ENCODE data around the gene ATXN7L3. TPM values are rescaled to one million over a fixed set of nuclear protein-coding genes. Genes with fewer than 3 reads are reported as not detected.

The ATXN7L3 gene
- total and polyA plus RNA-seq, 9 of the 15 experiments (the other 6 are each of a cell fraction or from before 2014, with no cell fraction given), result 0.62 to 66.1 (median 33.2) TPM

DNA sequence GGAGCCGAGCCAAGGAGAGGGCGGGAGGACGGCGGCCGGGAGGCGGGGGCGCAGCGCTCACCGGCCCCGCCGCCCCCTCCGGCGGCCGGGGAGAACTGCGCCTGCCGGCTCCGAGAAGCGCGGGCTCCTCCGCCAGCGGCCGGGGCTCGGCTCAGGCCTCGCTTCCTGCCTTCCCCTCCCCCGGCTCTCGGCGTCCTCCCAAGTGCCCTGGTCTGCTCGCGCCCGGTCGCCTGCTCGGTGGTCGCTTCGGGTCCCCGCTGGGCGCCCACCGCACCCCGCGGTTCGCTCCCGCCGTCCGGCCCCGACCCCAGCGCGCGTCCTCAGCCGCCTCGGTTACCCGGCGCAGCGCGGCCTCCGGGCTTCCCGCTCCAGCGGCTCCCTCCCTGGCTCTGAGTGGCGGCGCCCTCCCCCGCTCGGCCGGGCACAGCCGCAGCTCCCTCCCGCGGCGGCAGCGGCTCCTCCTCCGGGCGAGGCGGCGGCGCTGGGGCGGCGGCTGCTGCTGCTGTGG, 19.5 kb upstream of the ATXN7L3 start (continued):
- TF ChIP-seq, protein P1, sequence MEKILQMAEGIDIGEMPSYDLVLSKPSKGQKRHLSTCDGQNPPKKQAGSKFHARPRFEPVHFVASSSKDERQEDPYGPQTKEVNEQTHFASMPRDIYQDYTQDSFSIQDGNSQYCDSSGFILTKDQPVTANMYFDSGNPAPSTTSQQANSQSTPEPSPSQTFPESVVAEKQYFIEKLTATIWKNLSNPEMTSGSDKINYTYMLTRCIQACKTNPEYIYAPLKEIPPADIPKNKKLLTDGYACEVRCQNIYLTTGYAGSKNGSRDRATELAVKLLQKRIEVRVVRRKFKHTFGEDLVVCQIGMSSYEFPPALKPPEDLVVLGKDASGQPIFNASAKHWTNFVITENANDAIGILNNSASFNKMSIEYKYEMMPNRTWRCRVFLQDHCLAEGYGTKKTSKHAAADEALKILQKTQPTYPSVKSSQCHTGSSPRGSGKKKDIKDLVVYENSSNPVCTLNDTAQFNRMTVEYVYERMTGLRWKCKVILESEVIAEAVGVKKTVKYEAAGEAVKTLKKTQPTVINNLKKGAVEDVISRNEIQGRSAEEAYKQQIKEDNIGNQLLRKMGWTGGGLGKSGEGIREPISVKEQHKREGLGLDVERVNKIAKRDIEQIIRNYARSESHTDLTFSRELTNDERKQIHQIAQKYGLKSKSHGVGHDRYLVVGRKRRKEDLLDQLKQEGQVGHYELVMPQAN (IDR thresholded peaks at IDR 0.05; ENCODE audit: borderline replicate concordance), result no peak
- no peak for TF ChIP-seq ZNF239 (CRISPR knock-in tag; IDR thresholded peaks at IDR 0.05)
- TF ChIP-seq HMG20A (CRISPR knock-in tag; conservative IDR thresholded peaks at IDR 0.05), result no peak
- TF ChIP-seq, protein P2, sequence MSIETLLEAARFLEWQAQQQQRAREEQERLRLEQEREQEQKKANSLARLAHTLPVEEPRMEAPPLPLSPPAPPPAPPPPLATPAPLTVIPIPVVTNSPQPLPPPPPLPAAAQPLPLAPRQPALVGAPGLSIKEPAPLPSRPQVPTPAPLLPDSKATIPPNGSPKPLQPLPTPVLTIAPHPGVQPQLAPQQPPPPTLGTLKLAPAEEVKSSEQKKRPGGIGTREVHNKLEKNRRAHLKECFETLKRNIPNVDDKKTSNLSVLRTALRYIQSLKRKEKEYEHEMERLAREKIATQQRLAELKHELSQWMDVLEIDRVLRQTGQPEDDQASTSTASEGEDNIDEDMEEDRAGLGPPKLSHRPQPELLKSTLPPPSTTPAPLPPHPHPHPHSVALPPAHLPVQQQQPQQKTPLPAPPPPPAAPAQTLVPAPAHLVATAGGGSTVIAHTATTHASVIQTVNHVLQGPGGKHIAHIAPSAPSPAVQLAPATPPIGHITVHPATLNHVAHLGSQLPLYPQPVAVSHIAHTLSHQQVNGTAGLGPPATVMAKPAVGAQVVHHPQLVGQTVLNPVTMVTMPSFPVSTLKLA (conservative IDR thresholded peaks at IDR 0.05), result no peak
- no peak for TF ChIP-seq ZNF695 (CRISPR knock-in tag; IDR thresholded peaks at IDR 0.05)
- peak; percentile 66 for TF ChIP-seq KDM5B (IDR thresholded peaks at IDR 0.05; ENCODE audit: insufficient replicate concordance, low read depth, low read length)
- TF ChIP-seq CHD1 (IDR thresholded peaks at IDR 0.05; ENCODE audit: low read length), result peak; percentile 97
- no peak for TF ChIP-seq ZNF707 (CRISPR knock-in tag; conservative IDR thresholded peaks at IDR 0.05)
- no peak for TF ChIP-seq NCOA4 (IDR thresholded peaks at IDR 0.05; ENCODE audit: partially characterized antibody)
- 0 out of 4 replicates have a peak, but pooled peaks of 1 of the 2 experiments have one; percentile 11 for TF ChIP-seq RAD21 (CRISPR knock-in tag; conservative IDR thresholded peaks at IDR 0.05 in 1 of 2, IDR thresholded peaks at IDR 0.05 in 1 of 2)
- TF ChIP-seq POLR2G (IDR thresholded peaks at IDR 0.05; ENCODE audit: low read depth, low read length), result peak; percentile 89
- no peak for TF ChIP-seq ZFP36 (IDR thresholded peaks at IDR 0.05; ENCODE audit: low read depth, low read length, partially characterized antibody)
- no peak for TF ChIP-seq SPI1 (IDR thresholded peaks at IDR 0.05; ENCODE audit: borderline replicate concordance, low read depth, low read length)
- TF ChIP-seq ZNF41 (CRISPR knock-in tag; conservative IDR thresholded peaks at IDR 0.05), result no peak
- TF ChIP-seq SMAD4 (CRISPR knock-in tag; conservative IDR thresholded peaks at IDR 0.05), result peak; percentile 90
- no peak for TF ChIP-seq ZNF584 (CRISPR knock-in tag; IDR thresholded peaks at IDR 0.05; ENCODE audit: low read depth)
- TF ChIP-seq, protein P3, sequence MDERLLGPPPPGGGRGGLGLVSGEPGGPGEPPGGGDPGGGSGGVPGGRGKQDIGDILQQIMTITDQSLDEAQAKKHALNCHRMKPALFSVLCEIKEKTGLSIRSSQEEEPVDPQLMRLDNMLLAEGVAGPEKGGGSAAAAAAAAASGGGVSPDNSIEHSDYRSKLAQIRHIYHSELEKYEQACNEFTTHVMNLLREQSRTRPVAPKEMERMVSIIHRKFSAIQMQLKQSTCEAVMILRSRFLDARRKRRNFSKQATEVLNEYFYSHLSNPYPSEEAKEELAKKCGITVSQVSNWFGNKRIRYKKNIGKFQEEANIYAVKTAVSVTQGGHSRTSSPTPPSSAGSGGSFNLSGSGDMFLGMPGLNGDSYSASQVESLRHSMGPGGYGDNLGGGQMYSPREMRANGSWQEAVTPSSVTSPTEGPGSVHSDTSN (CRISPR knock-in tag; IDR thresholded peaks at IDR 0.05; ENCODE audit: low read depth), result no peak
- TF ChIP-seq, protein P3 (tag; conservative IDR thresholded peaks at IDR 0.05; ENCODE audit: low read depth), result no peak
- peak; percentile 89 for TF ChIP-seq CTBP1 (IDR thresholded peaks at IDR 0.05; ENCODE audit: borderline replicate concordance)

All from K562 (cell line).